ENCODE results near the gene COL6A2.

DNA sequence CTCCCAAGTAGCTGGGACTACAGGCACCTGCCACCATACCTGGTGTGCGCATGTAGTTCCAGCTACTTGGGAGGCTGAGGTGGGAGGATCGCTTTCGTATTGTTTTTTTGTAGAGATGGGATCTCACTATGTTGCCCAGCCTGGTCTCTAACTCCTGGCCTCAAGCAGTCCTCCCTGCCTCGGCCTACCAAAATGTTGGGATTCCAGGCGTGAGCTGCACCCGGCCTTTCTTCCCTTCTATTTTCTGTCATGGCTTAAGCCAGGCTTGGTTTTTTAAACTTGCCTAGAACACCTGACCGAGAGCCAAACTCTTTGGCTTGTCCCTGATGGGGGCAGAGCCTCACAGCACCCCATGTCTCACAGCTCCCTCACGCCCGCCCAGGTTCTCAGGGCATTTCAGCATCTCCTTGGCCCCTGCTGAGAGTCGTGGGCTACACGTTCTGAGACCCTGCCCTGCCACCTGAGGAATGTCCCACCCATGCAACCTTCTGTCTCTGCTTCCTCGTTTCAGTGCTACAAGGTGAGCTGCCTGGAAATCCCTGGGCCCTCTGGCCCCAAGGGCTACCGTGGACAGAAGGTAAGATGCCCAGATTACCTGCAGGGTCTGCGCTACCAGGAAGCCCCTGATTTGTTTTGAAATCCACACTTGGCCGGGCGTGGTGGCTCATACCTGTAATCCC is 15.7 kb downstream of the COL6A2 start:
- TF ChIP-seq, protein P1, sequence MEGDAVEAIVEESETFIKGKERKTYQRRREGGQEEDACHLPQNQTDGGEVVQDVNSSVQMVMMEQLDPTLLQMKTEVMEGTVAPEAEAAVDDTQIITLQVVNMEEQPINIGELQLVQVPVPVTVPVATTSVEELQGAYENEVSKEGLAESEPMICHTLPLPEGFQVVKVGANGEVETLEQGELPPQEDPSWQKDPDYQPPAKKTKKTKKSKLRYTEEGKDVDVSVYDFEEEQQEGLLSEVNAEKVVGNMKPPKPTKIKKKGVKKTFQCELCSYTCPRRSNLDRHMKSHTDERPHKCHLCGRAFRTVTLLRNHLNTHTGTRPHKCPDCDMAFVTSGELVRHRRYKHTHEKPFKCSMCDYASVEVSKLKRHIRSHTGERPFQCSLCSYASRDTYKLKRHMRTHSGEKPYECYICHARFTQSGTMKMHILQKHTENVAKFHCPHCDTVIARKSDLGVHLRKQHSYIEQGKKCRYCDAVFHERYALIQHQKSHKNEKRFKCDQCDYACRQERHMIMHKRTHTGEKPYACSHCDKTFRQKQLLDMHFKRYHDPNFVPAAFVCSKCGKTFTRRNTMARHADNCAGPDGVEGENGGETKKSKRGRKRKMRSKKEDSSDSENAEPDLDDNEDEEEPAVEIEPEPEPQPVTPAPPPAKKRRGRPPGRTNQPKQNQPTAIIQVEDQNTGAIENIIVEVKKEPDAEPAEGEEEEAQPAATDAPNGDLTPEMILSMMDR (conservative IDR thresholded peaks at IDR 0.05; ENCODE audit: low read depth, low read length) = no peak
- TF ChIP-seq EZH2 (IDR thresholded peaks at IDR 0.05; ENCODE audit: borderline replicate concordance, low read depth, low read length, poor library complexity, severe bottlenecking) = no peak
